ENCODE data around the gene SMARCE1.

Gene SMARCE1

GRCh38 chr17:40672654-40673053, 25.0 kb upstream of the SMARCE1 start:
- Mint-ChIP-seq H3K27ac (no peak overlapping the region), H3K9me3 (no peaks in the 10 kb centered on the region), H3K4me1 (no peaks in the 10 kb centered on the region), H3K27me3 (ENCODE audit: low read depth) (peaks cover 34% of the 10 kb centered on the region), H3K4me3 (no peak overlapping the region), H3K36me3 (ENCODE audit: low read depth) (no peaks in the 10 kb centered on the region)
- TF ChIP-seq CTCF (IDR thresholded peaks at IDR 0.05; ENCODE audit: unreplicated experiment in 3 of 3) = no peak

GRCh38 chr17:40671282-40671681, 23.7 kb upstream of the SMARCE1 start:
- no peak overlapping the region for H3K27ac Mint-ChIP-seq
- H3K4me3 Mint-ChIP-seq = no peak overlapping the region
- no peak for TF ChIP-seq CTCF (IDR thresholded peaks at IDR 0.05; ENCODE audit: unreplicated experiment in 3 of 3)
- H3K36me3 Mint-ChIP-seq (ENCODE audit: low read depth) = no peaks in the 10 kb centered on the region
- H3K4me1 Mint-ChIP-seq = no peaks in the 10 kb centered on the region
- peaks cover 29% of the 10 kb centered on the region for H3K27me3 Mint-ChIP-seq (ENCODE audit: low read depth)
- H3K9me3 Mint-ChIP-seq = no peaks in the 10 kb centered on the region

- H3K27me3 Mint-ChIP-seq (ENCODE audit: low read depth) = peaks cover 35% of the 10 kb centered on the region
- no peaks in the 10 kb centered on the region for H3K36me3 Mint-ChIP-seq (ENCODE audit: low read depth)
- H3K4me3 Mint-ChIP-seq = peak overlapping the region in 2 of 3 experiments; percentile 37 to 41
- H3K9me3 Mint-ChIP-seq = no peaks in the 10 kb centered on the region
- H3K4me1 Mint-ChIP-seq = peaks cover 6% of the 10 kb centered on the region
- TF ChIP-seq CTCF (IDR thresholded peaks at IDR 0.05; ENCODE audit: unreplicated experiment in 3 of 3) = no peak
- H3K27ac Mint-ChIP-seq = peak overlapping the region in 1 of 3 experiments; percentile 60
Observed at GRCh38 chr17:40666331-40666730, 18.7 kb upstream of the SMARCE1 start.

- H3K4me1 Mint-ChIP-seq = peaks cover 6% of the 10 kb centered on the region
- H3K27me3 Mint-ChIP-seq (ENCODE audit: low read depth) = peaks cover 35% of the 10 kb centered on the region
- peak within 1 kb of the TSS; percentile 68 to 85 (median 80) for H3K4me3 Mint-ChIP-seq
- no peaks in the 10 kb centered on the region for H3K36me3 Mint-ChIP-seq (ENCODE audit: low read depth)
- no peaks in the 10 kb centered on the region for H3K9me3 Mint-ChIP-seq
- TF ChIP-seq CTCF (IDR thresholded peaks at IDR 0.05; ENCODE audit: unreplicated experiment in 3 of 3) = no peak
- peak within 1 kb of the TSS in 1 of 3 experiments; percentile 60 for H3K27ac Mint-ChIP-seq
Observed at GRCh38 chr17:40664582-40665333, 17.1 kb upstream of the SMARCE1 start, which contains the start of gene KRT222. Gene KRT222 (minus strand): TSS chr17:40665177. CDS start chr17:40665099, 78 bp downstream.

- H3K4me1 Mint-ChIP-seq = peaks cover 6% of the 10 kb centered on the region
- peaks cover 29% of the 10 kb centered on the region for H3K27me3 Mint-ChIP-seq (ENCODE audit: low read depth)
- no peak overlapping the region for H3K27ac Mint-ChIP-seq
- H3K4me3 Mint-ChIP-seq = no peak overlapping the region
- H3K36me3 Mint-ChIP-seq (ENCODE audit: low read depth) = no peaks in the 10 kb centered on the region
- no peak for TF ChIP-seq CTCF (IDR thresholded peaks at IDR 0.05; ENCODE audit: unreplicated experiment in 3 of 3)
- no peaks in the 10 kb centered on the region for H3K9me3 Mint-ChIP-seq
Observed at GRCh38 chr17:40663252-40663651, 15.6 kb upstream of the SMARCE1 start.

GRCh38 chr17:40659911-40660310, 12.3 kb upstream of the SMARCE1 start:
- H3K27me3 Mint-ChIP-seq (ENCODE audit: low read depth) = peaks cover 9% of the 10 kb centered on the region
- no peaks in the 10 kb centered on the region for H3K36me3 Mint-ChIP-seq (ENCODE audit: low read depth)
- no peak overlapping the region for H3K4me3 Mint-ChIP-seq
- H3K4me1 Mint-ChIP-seq = peaks cover 3% of the 10 kb centered on the region
- H3K9me3 Mint-ChIP-seq = no peaks in the 10 kb centered on the region
- no peak for TF ChIP-seq CTCF (IDR thresholded peaks at IDR 0.05; ENCODE audit: unreplicated experiment in 3 of 3)
- no peak overlapping the region for H3K27ac Mint-ChIP-seq

Data from nephron (organoid).